GM10266 (cell line): ENCODE measurements around the gene JARID2.
A peak's percentile ranks its signal among the peaks of the same experiment; 100 is the strongest.

ENCODE experiments used
- DNase-seq: peaks from one replicate; pipeline ENCODE4 v3.0.0; 2012; ENCODE audit errors: extremely low spot score
- TF ChIP-seq, protein P1 (sequence below): IDR thresholded peaks from 2 replicates; pipeline ENCODE4 v1.5.1; 2012; ENCODE audit warnings: mild to moderate bottlenecking, low read depth; ENCODE audit not compliant: control insufficient read depth, insufficient read depth; ENCODE audit errors: missing control alignments

JARID2 gene

DNA sequence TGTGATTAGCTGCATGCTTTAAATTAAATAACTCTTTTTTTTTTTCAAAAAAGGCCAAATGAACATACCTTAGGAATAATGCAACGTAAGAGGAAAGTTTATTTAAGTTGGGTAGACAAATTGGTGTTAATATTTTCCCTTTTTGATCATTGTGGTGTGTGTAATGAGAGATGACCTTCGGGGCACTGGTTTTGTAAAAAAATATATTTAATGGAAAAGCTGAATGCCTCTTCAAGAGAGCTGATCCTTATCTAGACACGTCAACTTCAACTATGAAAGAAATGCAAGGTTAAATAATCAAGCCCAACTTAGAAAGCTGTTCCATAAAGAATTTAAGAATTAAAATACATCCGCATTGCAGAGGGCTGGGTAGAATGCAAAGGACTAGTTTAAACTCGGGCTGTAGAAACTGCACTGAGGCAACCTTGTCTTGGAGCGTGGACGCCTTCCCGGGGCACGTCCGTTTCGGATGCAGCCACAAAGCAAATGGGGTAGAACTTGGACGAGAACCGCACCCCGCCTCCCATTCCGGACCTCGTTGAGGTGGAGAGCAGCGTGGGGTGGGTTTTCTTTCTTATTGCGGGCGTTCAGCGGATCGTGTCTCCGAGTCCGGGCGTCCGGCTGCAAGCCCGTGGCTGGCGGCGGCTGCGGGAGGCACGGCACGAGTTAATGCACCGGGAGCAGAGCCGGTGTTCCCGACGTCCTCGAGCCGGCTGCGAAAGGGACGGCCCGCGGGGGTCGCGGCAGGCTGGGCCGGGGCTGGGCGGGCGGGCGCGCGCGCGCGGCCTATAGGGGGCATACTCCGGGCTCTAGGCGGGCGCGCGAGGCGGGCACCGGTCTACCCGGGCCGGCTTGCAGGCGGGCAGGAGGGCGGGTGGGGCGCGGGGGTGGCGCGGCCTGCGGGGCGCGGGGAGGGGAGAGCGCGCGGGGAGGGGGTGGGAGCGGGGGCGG is 1.9 kb downstream of the JARID2 start:
- TF ChIP-seq, protein P1, sequence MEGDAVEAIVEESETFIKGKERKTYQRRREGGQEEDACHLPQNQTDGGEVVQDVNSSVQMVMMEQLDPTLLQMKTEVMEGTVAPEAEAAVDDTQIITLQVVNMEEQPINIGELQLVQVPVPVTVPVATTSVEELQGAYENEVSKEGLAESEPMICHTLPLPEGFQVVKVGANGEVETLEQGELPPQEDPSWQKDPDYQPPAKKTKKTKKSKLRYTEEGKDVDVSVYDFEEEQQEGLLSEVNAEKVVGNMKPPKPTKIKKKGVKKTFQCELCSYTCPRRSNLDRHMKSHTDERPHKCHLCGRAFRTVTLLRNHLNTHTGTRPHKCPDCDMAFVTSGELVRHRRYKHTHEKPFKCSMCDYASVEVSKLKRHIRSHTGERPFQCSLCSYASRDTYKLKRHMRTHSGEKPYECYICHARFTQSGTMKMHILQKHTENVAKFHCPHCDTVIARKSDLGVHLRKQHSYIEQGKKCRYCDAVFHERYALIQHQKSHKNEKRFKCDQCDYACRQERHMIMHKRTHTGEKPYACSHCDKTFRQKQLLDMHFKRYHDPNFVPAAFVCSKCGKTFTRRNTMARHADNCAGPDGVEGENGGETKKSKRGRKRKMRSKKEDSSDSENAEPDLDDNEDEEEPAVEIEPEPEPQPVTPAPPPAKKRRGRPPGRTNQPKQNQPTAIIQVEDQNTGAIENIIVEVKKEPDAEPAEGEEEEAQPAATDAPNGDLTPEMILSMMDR: peak; percentile 22
- peak; percentile 62 for DNase-seq

DNA sequence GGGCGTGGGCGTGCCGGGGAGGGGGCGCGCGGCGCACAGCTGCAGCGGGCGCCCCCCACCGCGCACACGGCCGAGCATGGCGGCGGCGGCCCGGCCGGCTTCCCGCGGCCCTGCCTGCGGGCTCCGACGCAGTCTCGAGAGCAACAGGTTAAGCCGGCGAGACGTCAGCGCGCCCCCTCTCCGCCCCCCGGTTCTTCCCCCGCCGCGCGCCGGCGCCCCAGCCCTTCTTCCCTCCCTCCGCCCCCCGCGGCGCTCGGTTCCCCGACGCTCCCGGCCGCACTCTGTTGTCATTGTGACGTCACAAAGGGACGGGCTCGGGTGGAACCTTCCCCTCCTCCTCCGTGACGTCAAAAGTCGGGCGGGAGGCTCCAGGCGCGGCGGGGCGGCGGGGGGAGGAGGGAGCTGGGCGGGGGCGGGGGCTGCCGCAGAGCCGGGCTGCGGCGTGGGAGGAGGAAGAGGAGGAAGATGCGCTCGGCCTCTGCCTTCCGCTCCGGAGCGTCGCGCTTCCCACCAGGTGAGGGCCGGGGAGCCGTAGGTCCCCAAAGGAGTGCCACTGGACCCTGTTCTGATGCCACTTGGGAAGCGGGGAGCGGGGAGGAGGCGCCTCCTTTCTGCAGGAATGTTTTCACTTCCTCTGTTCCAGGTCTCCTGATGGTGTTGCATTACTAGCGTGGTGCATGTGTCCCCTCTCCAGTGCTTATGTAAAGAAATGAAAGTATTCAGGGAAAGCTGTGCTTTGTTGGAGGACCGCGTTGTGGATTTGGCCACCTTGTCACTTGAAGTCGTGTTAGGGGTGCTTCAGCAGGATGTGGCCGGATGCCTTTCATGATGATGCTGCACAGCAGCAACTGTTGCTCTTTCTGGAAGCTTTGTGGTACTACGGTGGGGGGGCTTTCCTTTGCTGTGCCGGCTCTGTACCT is 2.8 kb downstream of the JARID2 start:
- peak; percentile 96 for DNase-seq

DNA sequence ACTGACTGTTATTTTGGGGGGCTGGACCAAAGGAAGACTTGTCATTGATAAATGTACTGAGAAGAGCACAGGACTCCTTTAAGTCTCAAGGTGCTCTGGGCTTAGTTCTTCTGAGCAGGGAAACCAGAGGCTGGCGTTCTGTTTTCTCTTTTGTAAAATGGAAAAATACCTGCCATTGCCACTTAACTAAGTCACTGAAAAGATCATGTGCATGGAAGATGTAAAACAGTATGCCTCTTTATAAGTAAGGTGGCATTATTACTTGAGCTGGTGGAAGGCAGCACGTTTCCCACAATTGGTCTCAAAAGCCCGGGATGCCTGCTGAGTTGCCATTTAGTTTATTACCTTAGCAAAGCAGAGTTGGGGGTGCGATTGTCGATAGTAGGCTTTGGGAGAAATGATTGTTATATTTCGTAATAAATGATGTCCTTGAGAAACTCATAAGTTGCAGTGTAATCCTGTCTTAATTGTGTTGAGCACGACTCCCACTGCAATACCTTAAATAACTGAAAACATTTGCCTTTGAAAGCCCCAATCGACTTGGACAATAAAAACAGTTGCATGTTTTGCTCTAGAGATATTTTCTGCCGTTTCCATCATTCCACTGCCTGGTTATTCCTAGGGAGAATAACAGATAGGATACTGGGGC is 3.6 kb downstream of the JARID2 start:
- TF ChIP-seq, protein P1: no peak
- DNase-seq: no peak

More for the DNA sequence above, 2.8 kb downstream of the JARID2 start:
- TF ChIP-seq, protein P1: no peak

DNA sequence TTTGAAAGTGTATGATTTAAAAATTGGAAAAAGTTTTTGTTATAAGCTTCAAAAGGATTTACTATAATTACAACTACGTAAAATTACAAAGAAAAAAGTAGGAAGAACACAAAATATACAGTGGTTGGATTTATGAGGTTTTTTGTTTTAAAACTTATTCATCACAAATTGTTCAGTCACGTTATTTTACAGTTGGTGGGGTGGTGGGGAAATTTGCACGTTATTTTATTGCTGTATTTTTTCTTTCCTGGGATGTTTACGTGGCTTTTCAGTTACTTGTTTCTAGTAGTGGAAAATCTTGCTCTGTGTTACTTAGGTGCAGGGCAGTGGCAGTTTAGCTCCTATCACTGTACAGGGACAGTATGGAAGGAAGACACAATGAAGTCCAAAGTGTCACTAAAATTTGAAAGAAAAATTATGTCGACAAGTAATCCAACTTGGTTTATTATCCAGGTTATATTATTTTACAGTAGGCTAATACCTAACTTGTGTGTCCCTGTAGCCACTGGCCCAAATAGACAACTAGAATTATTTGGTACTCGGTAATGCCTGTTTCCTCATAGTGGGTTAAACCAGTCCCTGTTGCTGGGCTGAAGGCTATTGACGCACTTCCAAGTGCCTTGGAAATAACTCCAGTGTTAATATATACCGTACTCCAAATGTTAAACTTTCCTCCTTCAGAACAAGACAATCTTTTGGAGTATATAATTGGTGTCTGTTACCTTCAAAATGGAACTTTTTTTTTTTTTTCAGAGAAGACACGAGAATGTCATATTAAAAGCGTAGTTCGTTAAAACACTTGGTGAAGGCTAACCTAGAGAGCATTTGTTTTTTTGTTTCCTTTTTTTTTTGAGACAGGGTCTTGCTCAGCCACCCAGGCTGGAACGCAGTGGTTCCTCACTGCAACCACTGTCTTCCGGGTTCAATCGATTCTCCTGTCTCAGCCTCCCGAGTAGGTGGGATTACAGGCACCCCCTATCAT is 4.6 kb downstream of the JARID2 start:
- DNase-seq: no peak
- TF ChIP-seq, protein P1: no peak

DNA sequence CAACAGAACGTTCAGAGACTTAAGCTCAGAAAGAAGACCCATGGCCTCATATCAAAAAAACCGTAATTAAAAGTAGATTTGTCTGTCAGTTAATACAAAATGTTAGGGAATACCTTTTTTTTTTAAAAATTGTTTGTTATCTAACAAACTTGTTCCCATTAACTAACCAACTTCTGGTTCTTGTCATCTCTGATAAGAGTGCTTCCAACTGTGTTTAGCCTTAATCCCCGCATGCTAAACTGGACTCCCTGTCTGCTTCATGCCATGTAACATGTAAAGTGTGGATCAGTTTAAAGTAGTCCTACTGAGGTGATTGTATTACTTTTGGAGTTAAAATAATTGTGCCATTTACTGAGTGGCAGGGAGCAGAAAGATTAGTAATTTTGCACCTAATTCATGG is 6.3 kb downstream of the JARID2 start:
- DNase-seq: no peak
- TF ChIP-seq, protein P1: no peak
